NCI-H345 treated with DMSO at 0.1 percent for 48 hours (cell line): ENCODE data around the gene ENTPD1.
"Not testable (repeated sequence)": the region's sequence is repeated elsewhere in the genome, so short reads cannot be mapped to it uniquely, and the experiment has no call there.

Experiments used
- DNase-seq: peaks from one replicate; lab custom pipeline; 2025; ENCODE audit not compliant: unreplicated experiment; lab: John Stamatoyannopoulos, UW

The ENTPD1 gene

DNA sequence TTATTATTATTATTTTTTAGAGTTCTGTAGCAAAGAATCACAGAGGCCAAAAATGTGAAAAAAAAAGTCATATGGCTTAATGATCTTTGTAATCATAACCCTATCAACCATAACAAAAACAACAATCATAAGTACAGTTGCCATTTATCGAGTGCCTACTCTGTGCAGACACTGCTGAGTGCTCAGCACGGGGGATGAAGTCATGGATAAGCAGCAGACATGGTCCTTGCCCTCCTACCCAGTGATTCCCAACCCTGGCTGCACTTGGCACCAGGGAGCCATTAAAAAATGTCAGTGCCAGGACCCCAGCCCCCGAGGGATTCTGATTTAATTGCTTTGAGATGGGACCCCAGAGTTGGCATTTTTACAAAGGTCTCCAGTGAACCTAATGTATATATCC lies 38.2 kb downstream of the ENTPD1 start:
- no peak for DNase-seq

DNA sequence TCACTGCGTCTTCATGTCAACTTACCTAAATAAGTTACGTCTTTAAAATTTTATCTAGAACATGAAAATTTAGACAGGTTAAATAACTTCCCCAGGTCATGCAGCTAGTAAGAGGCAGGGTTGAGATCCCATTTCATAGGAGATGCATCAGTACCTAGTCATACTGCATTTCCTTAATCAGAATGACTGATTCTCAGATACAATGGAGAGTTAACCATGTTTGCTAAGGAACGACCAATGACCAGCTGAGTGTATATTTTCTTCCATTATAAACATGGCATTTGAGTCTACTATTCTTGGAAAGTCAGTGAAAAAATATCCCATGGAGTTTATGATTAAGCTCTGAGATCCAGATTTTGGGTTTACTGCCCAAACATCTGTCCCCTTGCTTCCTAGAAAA lies 39.6 kb downstream of the ENTPD1 start:
- DNase-seq = no peak

DNA sequence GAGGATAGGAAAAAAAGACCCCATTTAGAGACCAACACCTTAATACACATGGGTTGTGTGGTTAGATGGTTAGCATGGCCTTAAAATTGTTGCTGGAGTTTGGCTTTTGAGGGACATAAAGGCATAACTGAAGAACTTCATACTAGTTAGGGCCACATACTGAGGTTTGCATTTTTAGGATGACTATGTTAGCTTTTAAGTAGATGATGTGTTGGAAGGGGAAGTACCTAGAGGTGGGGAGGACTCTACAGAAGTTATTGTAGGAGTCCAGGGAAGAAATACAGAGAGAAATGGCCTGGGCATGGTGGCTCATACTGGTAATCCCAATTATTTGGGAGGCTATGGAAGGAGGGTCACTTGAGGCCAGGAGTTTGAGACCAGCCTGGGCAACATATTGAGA lies 40.5 kb downstream of the ENTPD1 start:
- DNase-seq = no peak

DNA sequence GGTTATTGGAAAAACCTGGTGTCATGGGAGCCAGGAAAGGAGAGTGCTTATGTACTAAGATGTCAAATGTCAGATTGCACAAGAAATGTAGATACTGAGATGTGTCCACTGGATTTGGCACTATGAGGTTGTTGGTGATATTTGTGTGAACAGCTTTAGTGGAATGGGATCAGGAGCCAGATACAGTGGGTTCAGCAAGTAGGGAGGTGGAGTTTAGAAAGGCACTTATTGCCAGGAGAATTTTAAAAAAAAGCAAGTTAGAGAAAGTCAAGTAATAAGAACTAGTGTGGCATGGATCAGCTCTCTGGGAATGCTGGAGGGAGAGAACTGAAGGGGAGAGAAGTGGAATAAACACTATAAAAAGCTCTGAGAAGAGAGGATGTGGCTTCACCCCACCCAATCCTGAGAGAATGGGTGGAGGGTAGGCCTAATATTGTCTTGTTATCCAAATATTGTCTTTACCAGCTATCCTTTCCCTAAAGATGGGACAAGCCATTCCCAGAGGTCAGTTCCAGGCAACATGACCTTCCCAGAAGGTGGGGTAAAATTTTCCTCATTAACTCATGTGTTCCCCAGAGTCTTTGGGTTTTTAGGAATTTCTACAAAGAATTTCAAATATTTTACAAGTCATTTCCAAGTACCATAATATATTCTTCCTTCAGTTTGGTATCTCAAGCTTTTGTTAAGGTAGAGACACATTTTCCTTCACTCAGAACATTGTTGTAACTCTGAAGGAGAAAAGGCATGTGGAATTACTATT lies 42.3 kb downstream of the ENTPD1 start:
- DNase-seq = no peak

DNA sequence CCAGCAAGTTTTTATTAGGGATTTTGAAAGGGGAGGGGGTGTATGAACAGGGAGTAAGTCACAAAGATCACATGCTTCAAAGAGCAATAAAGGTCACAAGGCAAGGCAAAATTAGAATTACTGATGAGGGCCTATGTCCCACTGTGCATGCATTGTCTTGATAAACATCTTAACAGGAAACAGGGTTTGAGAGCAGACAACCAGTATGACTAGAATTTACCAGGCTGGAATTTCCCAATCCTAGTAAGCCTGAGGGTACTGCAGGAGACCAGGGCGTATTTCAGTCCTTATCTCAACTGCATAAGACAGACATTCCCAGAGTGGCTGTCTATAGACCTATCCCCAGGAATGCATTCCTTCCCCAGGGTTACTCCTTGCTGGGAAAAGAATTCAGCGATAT lies 44.3 kb downstream of the ENTPD1 start:
- DNase-seq = not testable (repeated sequence)

DNA sequence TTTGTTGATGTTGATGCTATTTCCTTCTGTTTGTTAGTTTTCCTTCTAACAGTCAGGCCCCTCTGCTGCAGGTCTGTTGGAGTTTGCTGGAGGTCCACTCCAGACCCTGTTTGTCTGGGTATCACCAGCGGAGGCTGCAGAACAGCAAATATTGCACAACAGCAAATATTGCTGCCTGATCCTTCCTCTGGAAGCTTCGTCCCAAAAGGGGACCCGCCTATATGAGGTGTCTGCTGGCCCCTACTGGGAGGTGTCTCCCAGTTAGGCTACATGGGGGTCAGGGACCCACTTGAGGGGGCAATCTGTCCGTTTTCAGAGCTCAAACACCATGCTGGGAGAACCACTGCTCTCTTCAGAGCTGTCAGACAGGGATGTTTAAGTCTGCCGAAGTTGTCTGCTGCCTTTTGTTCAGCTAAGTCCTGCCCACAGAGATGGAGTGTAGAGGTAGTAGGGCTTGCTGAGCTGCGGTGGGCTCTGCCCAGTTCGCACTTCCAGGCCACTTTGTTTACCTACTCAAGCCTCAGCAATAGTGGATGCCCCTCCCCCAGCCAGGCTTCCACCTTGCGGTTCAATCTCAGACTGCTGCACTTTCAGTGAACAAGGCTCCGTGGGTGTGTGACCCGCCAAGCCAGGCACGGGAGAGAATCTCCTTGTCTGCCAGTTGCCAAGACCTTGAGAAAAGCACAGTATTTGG lies 50.9 kb downstream of the ENTPD1 start:
- not testable (repeated sequence) for DNase-seq

GRCh38 chr10:95808705-95809308 lies 52.8 kb downstream of the ENTPD1 start:
- DNase-seq = not testable (repeated sequence)

DNA sequence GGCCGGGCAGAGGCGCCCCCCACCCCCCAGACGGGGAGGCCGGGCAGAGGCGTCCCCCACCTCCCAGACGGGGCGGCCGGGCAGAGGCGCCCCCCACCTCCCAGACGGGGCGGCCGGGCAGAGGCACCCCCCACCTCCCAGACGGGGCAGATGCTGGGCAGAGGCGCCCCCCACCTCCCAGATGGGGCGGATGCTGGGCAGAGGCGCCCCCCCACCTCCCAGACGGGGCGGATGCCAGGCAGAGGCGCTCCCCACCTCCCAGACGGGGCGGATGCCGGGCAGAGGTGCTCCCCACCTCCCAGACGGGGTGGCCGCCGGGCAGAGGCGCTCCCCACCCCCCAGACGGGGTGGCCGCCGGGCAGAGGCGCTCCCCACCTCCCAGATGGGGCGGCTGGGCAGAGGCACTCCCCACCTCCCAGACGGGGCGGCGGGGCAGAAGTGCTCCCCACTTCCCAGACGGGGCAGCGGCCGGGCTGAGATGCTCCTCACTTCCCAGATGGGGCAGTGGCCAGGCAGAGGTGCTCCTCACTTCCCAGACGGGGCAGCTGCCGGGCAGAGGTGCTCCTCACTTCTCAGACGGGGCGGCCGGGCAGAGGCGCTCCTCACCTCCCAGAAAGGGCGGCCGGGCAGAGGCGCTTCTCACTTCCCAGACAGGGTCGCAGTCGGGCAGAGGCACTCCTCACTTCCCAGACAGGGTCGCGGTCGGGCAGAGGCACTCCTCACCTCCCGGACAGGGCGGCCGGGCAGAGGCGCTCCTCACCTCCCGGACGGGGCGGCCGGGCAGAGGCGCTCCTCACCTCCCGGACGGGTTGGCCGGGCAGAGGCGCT lies 53.6 kb downstream of the ENTPD1 start:
- no peak for DNase-seq

DNA sequence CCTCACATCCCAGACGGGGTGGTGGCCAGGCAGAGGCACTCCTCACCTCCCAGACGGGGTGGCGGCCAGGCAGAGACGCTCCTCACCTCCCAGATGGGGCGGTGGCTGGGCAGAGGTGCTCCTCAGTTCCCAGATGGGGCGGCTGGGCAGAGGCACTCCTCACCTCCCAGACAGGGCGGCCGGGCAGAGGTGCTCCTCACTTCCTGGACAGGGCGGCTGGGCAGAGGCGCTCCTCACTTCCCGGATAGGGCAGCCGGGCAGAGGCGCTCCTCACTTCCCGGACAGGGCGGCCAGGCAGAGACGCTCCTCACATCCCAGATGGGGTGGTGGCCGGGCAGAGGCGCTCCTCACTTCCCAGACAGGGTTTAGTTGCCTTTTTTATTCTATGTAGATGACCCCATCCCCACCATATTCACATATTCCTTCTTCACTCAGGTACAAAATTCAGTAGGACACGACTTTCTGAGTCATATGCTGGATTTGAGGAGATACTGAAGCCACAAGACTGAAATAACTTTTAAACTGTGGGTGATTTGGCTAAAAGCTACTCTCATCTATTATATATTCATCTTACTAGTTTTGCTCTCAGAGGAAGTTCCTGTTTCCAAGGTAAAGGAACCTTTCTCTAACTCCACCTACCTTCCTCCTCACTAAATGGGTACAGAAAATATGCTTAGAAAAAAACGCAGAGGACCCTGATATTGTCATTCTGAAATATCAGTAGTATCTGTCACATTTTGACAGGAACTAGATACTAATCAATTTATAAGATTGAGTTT lies 54.4 kb downstream of the ENTPD1 start:
- no peak for DNase-seq

GRCh38 chr10:95813054-95813685 lies 57.2 kb downstream of the ENTPD1 start:
- no peak for DNase-seq

- no peak for DNase-seq
Measured at GRCh38 chr10:95814011-95814727, 58.2 kb downstream of the ENTPD1 start.

DNA sequence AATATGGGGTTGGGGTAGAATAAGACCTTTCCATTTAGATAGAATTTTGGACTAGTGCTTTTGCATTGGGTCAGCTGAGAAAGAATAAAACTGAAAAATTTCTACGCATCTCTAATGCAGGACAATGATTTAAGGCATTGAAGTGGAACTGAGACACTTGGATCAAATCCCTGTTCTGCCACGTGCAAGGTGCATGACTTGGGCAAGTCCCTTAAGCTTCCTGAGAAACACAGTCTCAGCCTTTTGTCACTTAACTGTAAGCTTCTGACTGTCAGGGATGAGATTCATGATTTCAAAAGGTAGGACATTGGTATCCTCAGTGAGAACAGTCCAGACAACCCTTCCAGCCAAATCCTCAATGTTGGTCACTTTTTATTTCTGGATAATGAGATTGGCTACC lies 59.2 kb downstream of the ENTPD1 start:
- no peak for DNase-seq

DNA sequence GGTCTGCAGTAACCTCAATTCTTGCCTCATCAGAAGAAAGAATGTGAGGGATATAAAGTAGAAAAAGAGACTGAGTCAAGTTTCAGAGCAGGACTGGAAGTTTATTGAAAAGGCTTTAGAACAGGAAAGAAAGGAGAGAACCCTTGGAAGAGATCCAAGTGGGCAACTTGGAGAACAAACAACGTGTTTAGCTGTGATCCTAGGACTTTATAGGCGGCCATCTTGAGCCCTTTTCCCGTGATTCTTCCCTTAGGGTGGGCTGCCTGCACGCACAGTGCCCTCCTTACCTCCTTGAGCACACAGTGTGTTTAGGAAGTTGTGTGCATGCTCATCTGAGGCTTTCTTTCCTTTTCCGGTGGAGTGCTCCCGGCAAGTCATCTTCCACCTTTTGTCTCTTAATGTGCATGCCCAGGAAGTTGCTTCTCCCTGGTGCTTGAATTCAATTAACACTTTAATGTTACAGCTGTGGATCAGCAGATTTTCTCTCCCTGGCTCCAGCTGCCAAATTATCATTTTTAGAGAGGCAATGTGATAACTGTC lies 59.8 kb downstream of the ENTPD1 start:
- no peak for DNase-seq

GRCh38 chr10:95818010-95818409 lies 62.0 kb downstream of the ENTPD1 start:
- DNase-seq = no peak

DNA sequence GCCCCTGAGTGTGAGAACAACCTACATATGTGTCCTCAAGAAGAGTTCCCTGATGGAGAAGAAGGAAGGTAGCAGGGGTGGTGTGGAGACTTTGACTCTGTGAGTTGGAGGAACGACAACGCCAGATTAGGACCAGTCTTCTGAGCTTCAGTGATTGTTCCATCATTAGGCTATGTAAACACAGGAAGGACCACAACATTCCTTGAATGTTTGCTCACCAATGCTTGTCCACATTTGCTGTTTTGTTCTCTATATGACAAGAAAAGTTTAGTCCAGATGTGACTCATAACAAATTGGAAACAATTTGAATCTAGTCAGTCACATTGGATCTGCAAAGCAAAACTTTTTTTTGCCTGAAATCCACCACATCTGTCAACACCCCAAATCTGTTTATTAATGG lies 62.7 kb downstream of the ENTPD1 start:
- DNase-seq = no peak

- no peak for DNase-seq
Measured at GRCh38 chr10:95819620-95820329, 63.8 kb downstream of the ENTPD1 start.

GRCh38 chr10:95820363-95820762 lies 64.4 kb downstream of the ENTPD1 start:
- DNase-seq = no peak

DNA sequence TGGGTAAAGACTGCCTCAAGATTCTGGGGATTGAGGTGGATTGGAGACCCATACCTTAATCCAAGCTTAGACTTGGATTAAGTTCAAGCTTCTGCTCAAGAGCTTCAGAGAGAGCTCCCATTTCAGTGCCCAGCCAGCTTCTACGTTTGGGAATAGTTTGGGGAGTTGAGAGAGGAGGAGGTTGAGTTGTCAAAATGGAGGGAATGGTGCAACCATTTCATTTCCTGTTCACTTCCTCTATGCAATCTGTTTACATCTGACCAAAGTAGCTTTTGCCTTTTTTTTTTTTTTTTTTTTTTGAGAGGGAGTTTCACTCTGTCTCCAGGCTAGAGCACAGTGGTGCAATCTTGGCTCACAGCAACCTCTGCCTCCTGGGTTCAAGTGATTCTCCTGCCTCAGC lies 65.8 kb downstream of the ENTPD1 start:
- no peak for DNase-seq

- no peak for DNase-seq
Measured at GRCh38 chr10:95830044-95830443, 74.1 kb downstream of the ENTPD1 start.
